ENCODE data around the gene TRDN. TPM values are rescaled to one million over a fixed set of nuclear protein-coding genes. Genes with fewer than 3 reads are reported as not detected.

Gene TRDN
- total RNA-seq, 1 donor from 2014 or later, result not detected

GRCh38 chr6:123430970-123431369 lies 205.8 kb downstream of the TRDN start:
- no peaks in the 10 kb centered on the region for H3K4me1 ChIP-seq
- no peaks in the 10 kb centered on the region for H3K36me3 ChIP-seq
- H3K27ac ChIP-seq, result no peak overlapping the region
- DNase-seq (no peak), ATAC-seq (no peak)
- H3K9me3 ChIP-seq, result no peaks in the 10 kb centered on the region
- TF ChIP-seq CTCF (IDR thresholded peaks at IDR 0.05), result no peak
- H3K27me3 ChIP-seq (ENCODE audit: low read depth), result no peaks in the 10 kb centered on the region
- intact Hi-C loops (cut with DNase I), result no loop called here
- no peak overlapping the region for H3K4me3 ChIP-seq

- intact Hi-C loops (cut with DNase I), result no loop called here
- Histone ChIP-seq H3K4me1 (no peaks in the 10 kb centered on the region), H3K9me3 (no peaks in the 10 kb centered on the region), H3K27ac (no peak overlapping the region), H3K4me3 (no peak overlapping the region), H3K36me3 (no peaks in the 10 kb centered on the region), H3K27me3 (ENCODE audit: low read depth) (no peaks in the 10 kb centered on the region)
- no peak for ATAC-seq
- no peak for TF ChIP-seq CTCF (IDR thresholded peaks at IDR 0.05)
- DNase-seq, result no peak
These were observed 209.7 kb downstream of the TRDN start for GRCh38 chr6:123427008-123427407.

DNA sequence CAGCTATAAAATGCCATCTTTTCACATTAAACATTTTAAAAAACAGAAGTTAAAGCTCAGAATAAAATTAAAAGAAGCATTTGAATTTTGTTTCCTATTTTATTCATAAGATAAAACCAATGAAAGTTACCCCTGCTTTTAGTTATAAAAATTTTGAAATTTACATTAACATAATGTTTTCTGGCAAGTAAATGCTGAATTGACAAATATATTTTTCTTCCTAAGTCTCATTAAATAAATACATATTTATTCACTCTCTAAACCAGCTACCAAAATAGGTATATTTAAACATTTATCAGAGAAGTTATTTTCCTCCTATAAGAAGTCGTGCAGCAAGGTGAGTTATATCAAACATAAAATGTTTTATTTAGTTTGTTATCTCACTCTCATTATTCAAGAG lies 213.6 kb downstream of the TRDN start:
- Histone ChIP-seq H3K36me3 (no peaks in the 10 kb centered on the region), H3K4me1 (no peaks in the 10 kb centered on the region), H3K9me3 (no peaks in the 10 kb centered on the region), H3K4me3 (no peak overlapping the region), H3K27ac (no peak overlapping the region), H3K27me3 (ENCODE audit: low read depth) (no peaks in the 10 kb centered on the region)
- no peak for DNase-seq
- TF ChIP-seq CTCF (IDR thresholded peaks at IDR 0.05), result no peak
- intact Hi-C loops (cut with DNase I), result no loop called here
- no peak for ATAC-seq

GRCh38 chr6:123420512-123420911 lies 216.2 kb downstream of the TRDN start:
- no peaks in the 10 kb centered on the region for H3K4me1 ChIP-seq
- no peak for ATAC-seq
- H3K27me3 ChIP-seq (ENCODE audit: low read depth), result no peaks in the 10 kb centered on the region
- intact Hi-C loops (cut with DNase I), result no loop called here
- DNase-seq, result no peak
- no peaks in the 10 kb centered on the region for H3K9me3 ChIP-seq
- no peak overlapping the region for H3K4me3 ChIP-seq
- H3K36me3 ChIP-seq, result no peaks in the 10 kb centered on the region
- TF ChIP-seq CTCF (IDR thresholded peaks at IDR 0.05), result no peak
- no peak overlapping the region for H3K27ac ChIP-seq

DNA sequence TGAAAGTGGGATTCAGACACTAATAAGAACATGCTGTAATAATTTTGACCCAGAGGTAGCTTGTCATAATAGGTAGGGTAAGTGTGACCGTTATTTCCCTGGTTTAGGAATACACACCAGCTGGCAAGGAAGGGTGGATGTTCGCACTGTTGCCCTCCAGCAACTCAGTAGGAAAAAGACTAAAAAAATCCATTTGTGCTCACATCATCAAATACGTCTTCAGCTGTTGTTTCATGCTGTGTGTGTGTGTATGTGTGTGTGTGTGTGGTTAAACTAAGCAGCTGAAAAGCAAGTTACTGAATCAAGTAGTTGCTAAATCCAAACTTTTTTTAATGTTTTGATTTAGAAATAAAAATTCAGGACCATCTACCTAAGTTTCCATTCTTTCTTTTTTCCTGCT lies 218.7 kb downstream of the TRDN start:
- Histone ChIP-seq H3K27me3 (ENCODE audit: low read depth) (no peaks in the 10 kb centered on the region), H3K27ac (no peak overlapping the region), H3K4me1 (no peaks in the 10 kb centered on the region), H3K9me3 (no peaks in the 10 kb centered on the region), H3K4me3 (no peak overlapping the region), H3K36me3 (no peaks in the 10 kb centered on the region)
- TF ChIP-seq CTCF (IDR thresholded peaks at IDR 0.05), result no peak
- intact Hi-C loops (cut with DNase I), result loop anchor here (10.0 kb wide), 1 partner anchor 297 kb away; no protein-coding TSS in a partner anchor
- DNase-seq (no peak), ATAC-seq (no peak)

DNA sequence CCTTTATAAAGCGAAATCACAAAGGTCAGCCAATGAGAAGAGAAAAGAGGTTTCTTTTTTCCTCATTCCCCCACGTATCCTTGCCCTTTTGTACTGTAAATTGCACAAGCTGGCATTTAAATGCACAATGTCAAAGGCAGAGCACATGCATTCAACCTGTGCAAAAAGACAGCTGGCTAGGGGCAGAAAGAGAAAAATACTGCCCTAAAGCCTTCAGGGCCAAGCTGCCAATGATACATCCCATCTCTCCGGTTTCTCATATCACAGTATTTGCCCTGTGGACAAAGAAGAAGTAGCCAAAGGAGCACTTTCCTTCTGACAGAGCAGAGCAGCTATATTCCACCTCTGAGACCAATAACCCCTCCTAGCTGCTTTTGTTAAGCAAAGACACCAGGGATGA lies 219.2 kb downstream of the TRDN start:
- H3K9me3 ChIP-seq, result no peaks in the 10 kb centered on the region
- no peaks in the 10 kb centered on the region for H3K36me3 ChIP-seq
- H3K27me3 ChIP-seq (ENCODE audit: low read depth), result no peaks in the 10 kb centered on the region
- H3K27ac ChIP-seq, result no peak overlapping the region
- H3K4me1 ChIP-seq, result no peaks in the 10 kb centered on the region
- ATAC-seq (no peak), DNase-seq (no peak)
- intact Hi-C loops (cut with DNase I), result loop anchor here (10.0 kb wide), 1 partner anchor 297 kb away; no protein-coding TSS in a partner anchor
- no peak for TF ChIP-seq CTCF (IDR thresholded peaks at IDR 0.05)
- no peak overlapping the region for H3K4me3 ChIP-seq
